Endothelial cell of umbilical vein (primary cell): ENCODE results near the gene NPC1L1. TPM values are rescaled to one million over a fixed set of nuclear protein-coding genes. Genes with fewer than 3 reads are reported as not detected.

Source experiments
- BruUV-seq: library from RNA; stranded (reverse); fragments of 400-500 nt; replicated peaks from 2 replicates; lab custom pipeline; 2021; lab: Mats Ljungman, UMichigan
- CTCF ChIA-PET: fragments of 300-600, 350-600 bp; sonication (Branson Sonifier 250); formaldehyde crosslinking; loops from one replicate; lab custom pipeline; 2021; ENCODE audit warnings: antibody characterized with exemption, inconsistent platforms; lab: Charles Lee
- POLR2A ChIA-PET: fragments of 300-600, 350-600 bp; sonication (Branson Sonifier 250); formaldehyde crosslinking; loops from one replicate; lab custom pipeline; 2021; ENCODE audit warnings: antibody characterized with exemption, inconsistent platforms; lab: Charles Lee
- DNase-seq: peaks from one replicate; pipeline ENCODE4 v3.0.0-alpha.2; 2011; ENCODE audit warnings: low read depth, low spot score
- FAIRE-seq: peaks from 2 replicates; lab custom pipeline; 2011; peaks lifted over from hg19 to GRCh38; lab: Jason Lieb, UNC
- H2AFZ ChIP-seq: 2 replicates; pipeline ENCODE4 v1.6.0; 2012; ENCODE audit warnings: low read depth, low read length, control low read depth, inconsistent platforms
- H3K27ac ChIP-seq: 2 replicates; pipeline ENCODE4 v1.5.1; 2011; ENCODE audit warnings: low read depth, mild to moderate bottlenecking, control low read depth, low read length, moderate library complexity; ENCODE audit not compliant: insufficient read depth
- H3K27me3 ChIP-seq, 2 experiments: 2 replicates each; pipeline versions ENCODE4 v1.6.0 to v1.6.1; 2011; ENCODE audit warnings: low read length in 2 of 2, mixed read lengths in 1 of 2; ENCODE audit not compliant: control insufficient read depth in 2 of 2, insufficient read depth in 2 of 2
- H3K36me3 ChIP-seq, 2 experiments: 2 replicates in 1 of 2; 3 replicates in 1 of 2; pipeline ENCODE4 v1.5.1; 2011; ENCODE audit warnings: low read length in 2 of 2, mild to moderate bottlenecking in 1 of 2, moderate library complexity in 1 of 2; ENCODE audit not compliant: control insufficient read depth in 2 of 2, insufficient read depth in 2 of 2; ENCODE audit errors: extremely low read depth in 1 of 2
- H3K4me1 ChIP-seq: 3 replicates; pipeline ENCODE4 v1.5.1; 2011; ENCODE audit warnings: mild to moderate bottlenecking, low read length; ENCODE audit not compliant: control insufficient read depth, insufficient read depth; ENCODE audit errors: extremely low read depth
- H3K4me2 ChIP-seq: 2 replicates; pipeline ENCODE4 v1.6.1; 2011; ENCODE audit warnings: low read length, control low read depth, mixed read lengths; ENCODE audit not compliant: insufficient read depth
- H3K4me3 ChIP-seq, 3 experiments: fragments of 200-600 bp in 1 of 3; sonication (generic), shearing (Covaris generic) in 1 of 3; replicated peaks in 1 of 3; 2 replicates each; pipeline ENCODE4 v1.5.1; 2011 to 2016; ENCODE audit warnings: control low read depth in 3 of 3, low read length in 3 of 3, mild to moderate bottlenecking in 2 of 3, inconsistent platforms in 1 of 3, low read depth in 1 of 3, moderate library complexity in 1 of 3; ENCODE audit not compliant: insufficient read depth in 1 of 3
- H3K79me2 ChIP-seq: 2 replicates; pipeline ENCODE4 v1.6.0; 2012; ENCODE audit warnings: low read length, inconsistent platforms; ENCODE audit not compliant: control insufficient read depth, insufficient read depth
- H3K9ac ChIP-seq: replicated peaks from 2 replicates; pipeline ENCODE3; 2011; ENCODE audit warnings: low read length, control low read depth; ENCODE audit not compliant: insufficient read depth; ENCODE audit errors: extremely low read depth
- H3K9me1 ChIP-seq: replicated peaks from 3 replicates; pipeline ENCODE4 v1.6.0; 2011; ENCODE audit warnings: mild to moderate bottlenecking, low read length; ENCODE audit not compliant: control insufficient read depth, insufficient read depth; ENCODE audit errors: extremely low read depth
- H3K9me3 ChIP-seq: replicated peaks from 2 replicates; pipeline ENCODE4 v1.5.1; 2012; ENCODE audit warnings: low read length, inconsistent platforms; ENCODE audit not compliant: control insufficient read depth, insufficient read depth
- H4K20me1 ChIP-seq: replicated peaks from 2 replicates; pipeline ENCODE3; 2011; ENCODE audit warnings: mild to moderate bottlenecking, low read length; ENCODE audit not compliant: control insufficient read depth, insufficient read depth; ENCODE audit errors: extremely low read depth
- EZH2 ChIP-seq: IDR thresholded peaks from 2 replicates; pipeline ENCODE4 v1.6.1; 2012; ENCODE audit warnings: borderline replicate concordance, low read depth, mild to moderate bottlenecking, moderate library complexity, low read length, inconsistent platforms; ENCODE audit not compliant: severe bottlenecking
- FOS ChIP-seq: IDR thresholded peaks from 2 replicates; pipeline ENCODE4 v1.6.1; 2011; ENCODE audit warnings: mild to moderate bottlenecking, low read length, moderate library complexity, borderline replicate concordance; ENCODE audit not compliant: insufficient read depth
- GATA2 ChIP-seq: IDR thresholded peaks from 2 replicates; pipeline ENCODE4 v1.7.0; 2011; ENCODE audit warnings: low read depth, mild to moderate bottlenecking, moderate library complexity, mixed read lengths, low read length; ENCODE audit not compliant: insufficient read length, insufficient read depth
- JUN ChIP-seq: IDR thresholded peaks from 2 replicates; pipeline ENCODE4 v1.6.1; 2011; ENCODE audit warnings: borderline replicate concordance, low read depth; ENCODE audit not compliant: insufficient read length, insufficient read depth
- MYC ChIP-seq: IDR thresholded peaks from one replicate; pipeline ENCODE4 v1.6.1; 2011; ENCODE audit warnings: mild to moderate bottlenecking, low read depth, low read length
- POLR2A ChIP-seq: IDR thresholded peaks from 2 replicates; pipeline ENCODE4 v1.6.1; 2012; ENCODE audit warnings: low read depth, mild to moderate bottlenecking, control low read depth, low read length
- POLR2AphosphoS5 ChIP-seq: IDR thresholded peaks from 2 replicates; pipeline ENCODE4 v1.6.1; 2012; ENCODE audit warnings: low read depth, mild to moderate bottlenecking, control low read depth, low read length, moderate library complexity; ENCODE audit not compliant: insufficient read depth
- dilution Hi-C: fragments of 300-500 bp; cut with MboI; formaldehyde crosslinking; loops from one replicate; pipeline ENCODE4 v1.15.0; 2019; ENCODE audit warnings: low sequenced_read_pairs; ENCODE audit not compliant: extremely low pct_ligation_motif_present
- intact Hi-C: fragments of 100-400 bp; cut with micrococcal nuclease; formaldehyde crosslinking; loops from one replicate; pipeline ENCODE4 v1.10.0; 2022
- polyA plus RNA-seq, 4 experiments: library from polyadenylated mRNA; depleted of rRNA in 3 of 4; stranded (reverse) in 3 of 4; unstranded in 1 of 4; fragments of >200 nt; gene quantifications; 2 replicates each; pipeline versions ENCODE4 v1.2.1 to v1.2.3, GENCODE V29; 2011 to 2012; ENCODE audit warnings: missing spikeins in 1 of 4
- total RNA-seq: library from RNA; stranded (reverse); gene quantifications from 2 replicates; pipeline ENCODE4 v1.2.3, GENCODE V29; 2021
- TF ChIP-seq, protein P1 (sequence below), 2 donors: IDR thresholded peaks; 1 replicate in 1 of 2; 2 replicates in 1 of 2; pipeline ENCODE4 v1.5.1; 2011; ENCODE audit warnings: low read length in 2 of 2, mild to moderate bottlenecking in 2 of 2, moderate library complexity in 2 of 2, control low read depth in 1 of 2, inconsistent platforms in 1 of 2, low read depth in 1 of 2; ENCODE audit not compliant: insufficient read depth in 1 of 2; ENCODE audit errors: extremely low read depth in 1 of 2
- TF ChIP-seq, protein P2 (sequence below): IDR thresholded peaks from 2 replicates; pipeline ENCODE4 v1.6.1; 2011; ENCODE audit not compliant: insufficient read depth, insufficient read length

Gene NPC1L1
- total and polyA plus RNA-seq, 2 donors (not counting 3 experiments of a cell fraction or from before 2014, with no cell fraction given), result not detected

DNA sequence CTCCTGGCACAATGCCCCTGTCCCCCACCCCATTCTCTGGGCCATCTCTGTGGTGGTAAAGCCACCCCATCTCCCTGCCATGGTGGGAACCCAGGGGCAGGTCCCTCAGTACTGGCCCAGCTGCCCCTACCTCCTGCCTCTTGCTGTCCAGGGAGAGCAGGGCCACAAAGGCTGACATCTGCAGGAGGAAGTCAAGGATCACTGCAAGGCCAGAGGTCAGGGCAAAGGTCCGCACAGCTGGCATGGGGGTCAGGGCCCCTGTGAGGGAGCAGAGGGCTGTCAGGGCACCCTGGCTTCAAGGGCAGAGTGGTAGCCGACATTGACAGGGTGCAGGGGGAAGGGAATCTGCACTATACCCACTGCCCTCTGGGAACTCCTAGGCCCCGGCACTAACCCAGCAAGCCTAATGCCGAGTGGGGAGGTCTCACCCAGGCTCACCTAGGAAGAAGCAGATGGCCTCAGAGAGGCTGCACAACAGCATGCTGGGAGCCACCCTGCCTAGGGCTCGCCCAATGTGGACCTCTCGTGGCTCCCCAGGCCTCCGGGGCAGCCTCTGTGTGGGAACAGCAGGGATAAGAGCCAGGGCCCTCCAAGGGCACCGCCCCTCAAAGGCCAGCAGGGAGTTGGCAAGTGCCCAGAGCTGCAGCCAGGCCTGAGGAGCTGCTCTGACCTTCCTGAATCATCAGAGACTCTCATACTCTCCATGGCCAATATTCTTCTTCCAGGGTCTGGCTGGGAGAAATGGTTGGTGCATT lies 7.7 kb downstream of the NPC1L1 start:
- no peak overlapping the region for H3K4me2 ChIP-seq
- no peak overlapping the region for H2AFZ ChIP-seq
- no TSS peak for BruUV-seq
- dilution Hi-C loops (no loop called here), intact Hi-C loops (no loop called here)
- H3K4me1 ChIP-seq, result no peaks in the 10 kb centered on the region
- ChIA-PET POLR2A (no interaction called here), CTCF (interaction anchor here (1.3 to 2.0 kb wide), 3 partner anchors 8 to 185 kb away, joined by 3 to 17 read pairs (median 3); no protein-coding TSS in a partner anchor)
- H3K36me3 ChIP-seq, result no peaks in the 10 kb centered on the region
- H4K20me1 ChIP-seq, result no peaks in the 10 kb centered on the region
- H3K9ac ChIP-seq, result no peak overlapping the region
- DNase-seq, result no peak
- H3K9me1 ChIP-seq, result no peaks in the 10 kb centered on the region
- FAIRE-seq, result no peak
- H3K79me2 ChIP-seq, result no peaks in the 10 kb centered on the region
- H3K4me3 ChIP-seq, result no peak overlapping the region
- H3K9me3 ChIP-seq, result no peaks in the 10 kb centered on the region
- no peaks in the 10 kb centered on the region for H3K27me3 ChIP-seq
- TF ChIP-seq, protein P1, sequence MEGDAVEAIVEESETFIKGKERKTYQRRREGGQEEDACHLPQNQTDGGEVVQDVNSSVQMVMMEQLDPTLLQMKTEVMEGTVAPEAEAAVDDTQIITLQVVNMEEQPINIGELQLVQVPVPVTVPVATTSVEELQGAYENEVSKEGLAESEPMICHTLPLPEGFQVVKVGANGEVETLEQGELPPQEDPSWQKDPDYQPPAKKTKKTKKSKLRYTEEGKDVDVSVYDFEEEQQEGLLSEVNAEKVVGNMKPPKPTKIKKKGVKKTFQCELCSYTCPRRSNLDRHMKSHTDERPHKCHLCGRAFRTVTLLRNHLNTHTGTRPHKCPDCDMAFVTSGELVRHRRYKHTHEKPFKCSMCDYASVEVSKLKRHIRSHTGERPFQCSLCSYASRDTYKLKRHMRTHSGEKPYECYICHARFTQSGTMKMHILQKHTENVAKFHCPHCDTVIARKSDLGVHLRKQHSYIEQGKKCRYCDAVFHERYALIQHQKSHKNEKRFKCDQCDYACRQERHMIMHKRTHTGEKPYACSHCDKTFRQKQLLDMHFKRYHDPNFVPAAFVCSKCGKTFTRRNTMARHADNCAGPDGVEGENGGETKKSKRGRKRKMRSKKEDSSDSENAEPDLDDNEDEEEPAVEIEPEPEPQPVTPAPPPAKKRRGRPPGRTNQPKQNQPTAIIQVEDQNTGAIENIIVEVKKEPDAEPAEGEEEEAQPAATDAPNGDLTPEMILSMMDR (IDR thresholded peaks at IDR 0.05; ENCODE audit: extremely low read depth in 1 of 2, insufficient read depth in 1 of 2, low read depth in 1 of 2, low read length in 2 of 2), result no peak
- TF ChIP-seq MYC (no peak), POLR2A (no peak), FOS (no peak), JUN (no peak), EZH2 (no peak), GATA2 (no peak), POLR2AphosphoS5 (no peak)
- TF ChIP-seq, protein P2, sequence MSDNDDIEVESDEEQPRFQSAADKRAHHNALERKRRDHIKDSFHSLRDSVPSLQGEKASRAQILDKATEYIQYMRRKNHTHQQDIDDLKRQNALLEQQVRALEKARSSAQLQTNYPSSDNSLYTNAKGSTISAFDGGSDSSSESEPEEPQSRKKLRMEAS, result no peak
- no peak overlapping the region for H3K27ac ChIP-seq
